Measurements from ENCODE around the gene TOX2. TPM values are rescaled to one million over a fixed set of nuclear protein-coding genes. Genes with fewer than 3 reads are reported as not detected.

Gene TOX2
- total RNA-seq, 1 donor from 2014 or later = 5.0 TPM

DNA sequence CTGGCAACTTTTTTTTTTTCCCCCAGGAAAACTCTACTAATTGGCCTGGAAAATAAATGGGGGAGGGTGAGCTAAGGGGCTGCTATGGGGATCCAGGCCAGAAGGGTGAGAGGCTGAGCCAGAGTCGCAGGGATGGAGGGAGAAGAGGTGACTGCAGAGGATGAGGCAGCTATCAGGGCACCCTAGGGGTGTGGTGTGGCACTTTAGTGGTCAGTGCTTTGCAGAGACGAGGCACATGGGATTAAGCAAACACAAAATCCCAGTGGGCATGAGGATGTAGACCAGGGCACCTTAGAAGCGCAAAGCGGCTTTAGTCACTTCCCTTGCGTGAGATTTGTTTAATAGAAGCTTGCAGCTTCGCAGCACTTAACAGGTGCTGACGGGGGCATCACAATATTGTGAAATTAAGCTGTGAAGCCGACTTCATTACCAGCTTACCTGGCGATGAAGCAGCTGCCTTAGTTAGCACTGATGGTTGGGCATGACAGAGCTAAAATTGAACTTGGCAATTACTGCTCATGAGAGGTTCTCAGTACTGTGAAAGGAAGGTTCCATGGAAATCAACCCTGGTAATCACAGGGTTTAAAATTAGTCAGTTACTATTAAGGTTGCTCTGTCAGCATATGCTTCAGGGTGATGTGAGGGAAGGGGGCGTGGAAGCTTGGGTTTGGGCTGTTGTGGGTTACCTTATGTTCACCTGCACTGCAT, 26.0 kb downstream of the TOX2 start:
- Mint-ChIP-seq H3K4me3 (ENCODE audit: unreplicated experiment) (no peak overlapping the region), H3K27me3 (ENCODE audit: unreplicated experiment) (peaks cover 4% of the 10 kb centered on the region), H3K27ac (ENCODE audit: unreplicated experiment) (no peak overlapping the region), H3K4me1 (ENCODE audit: unreplicated experiment) (peaks cover 15% of the 10 kb centered on the region), H3K36me3 (ENCODE audit: low read depth, unreplicated experiment) (no peaks in the 10 kb centered on the region), H3K9me3 (ENCODE audit: unreplicated experiment) (no peaks in the 10 kb centered on the region)
- TF ChIP-seq, protein P1, sequence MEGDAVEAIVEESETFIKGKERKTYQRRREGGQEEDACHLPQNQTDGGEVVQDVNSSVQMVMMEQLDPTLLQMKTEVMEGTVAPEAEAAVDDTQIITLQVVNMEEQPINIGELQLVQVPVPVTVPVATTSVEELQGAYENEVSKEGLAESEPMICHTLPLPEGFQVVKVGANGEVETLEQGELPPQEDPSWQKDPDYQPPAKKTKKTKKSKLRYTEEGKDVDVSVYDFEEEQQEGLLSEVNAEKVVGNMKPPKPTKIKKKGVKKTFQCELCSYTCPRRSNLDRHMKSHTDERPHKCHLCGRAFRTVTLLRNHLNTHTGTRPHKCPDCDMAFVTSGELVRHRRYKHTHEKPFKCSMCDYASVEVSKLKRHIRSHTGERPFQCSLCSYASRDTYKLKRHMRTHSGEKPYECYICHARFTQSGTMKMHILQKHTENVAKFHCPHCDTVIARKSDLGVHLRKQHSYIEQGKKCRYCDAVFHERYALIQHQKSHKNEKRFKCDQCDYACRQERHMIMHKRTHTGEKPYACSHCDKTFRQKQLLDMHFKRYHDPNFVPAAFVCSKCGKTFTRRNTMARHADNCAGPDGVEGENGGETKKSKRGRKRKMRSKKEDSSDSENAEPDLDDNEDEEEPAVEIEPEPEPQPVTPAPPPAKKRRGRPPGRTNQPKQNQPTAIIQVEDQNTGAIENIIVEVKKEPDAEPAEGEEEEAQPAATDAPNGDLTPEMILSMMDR (IDR thresholded peaks at IDR 0.05; ENCODE audit: unreplicated experiment) = no peak
- no peak for DNase-seq (ENCODE audit: low spot score)

GRCh38 chr20:43941476-43942200, 27.0 kb downstream of the TOX2 start:
- Mint-ChIP-seq H3K36me3 (ENCODE audit: low read depth, unreplicated experiment) (no peaks in the 10 kb centered on the region), H3K4me3 (ENCODE audit: unreplicated experiment) (no peak overlapping the region), H3K27ac (ENCODE audit: unreplicated experiment) (peak overlapping the region; percentile 50), H3K27me3 (ENCODE audit: unreplicated experiment) (peaks cover 4% of the 10 kb centered on the region), H3K9me3 (ENCODE audit: unreplicated experiment) (no peaks in the 10 kb centered on the region), H3K4me1 (ENCODE audit: unreplicated experiment) (peaks cover 15% of the 10 kb centered on the region)
- no peak for DNase-seq (ENCODE audit: low spot score)
- TF ChIP-seq, protein P1 (IDR thresholded peaks at IDR 0.05; ENCODE audit: unreplicated experiment) = no peak

DNA sequence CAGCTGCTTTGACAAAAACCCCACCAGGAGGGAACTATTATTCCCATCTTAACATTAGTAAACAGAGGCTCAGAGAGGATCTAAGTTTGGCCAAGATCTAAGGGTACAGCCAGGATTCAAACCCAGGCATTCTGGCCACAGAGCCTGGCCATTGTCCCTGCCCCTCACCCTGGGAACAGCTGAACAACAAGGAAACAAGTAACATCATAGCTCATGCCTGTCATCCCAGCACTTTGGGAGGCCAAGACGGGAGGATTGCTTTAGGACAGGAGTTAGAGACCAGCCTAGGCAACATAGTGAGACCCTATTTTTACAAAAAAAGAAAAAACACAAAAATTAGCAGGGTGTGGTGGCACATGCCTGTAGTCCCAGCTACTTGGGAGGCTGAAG, 27.5 kb downstream of the TOX2 start:
- H3K4me1 Mint-ChIP-seq (ENCODE audit: unreplicated experiment) = peaks cover 15% of the 10 kb centered on the region
- no peak for DNase-seq (ENCODE audit: low spot score)
- no peak overlapping the region for H3K4me3 Mint-ChIP-seq (ENCODE audit: unreplicated experiment)
- no peaks in the 10 kb centered on the region for H3K9me3 Mint-ChIP-seq (ENCODE audit: unreplicated experiment)
- H3K36me3 Mint-ChIP-seq (ENCODE audit: low read depth, unreplicated experiment) = no peaks in the 10 kb centered on the region
- TF ChIP-seq, protein P1 (IDR thresholded peaks at IDR 0.05; ENCODE audit: unreplicated experiment) = no peak
- H3K27ac Mint-ChIP-seq (ENCODE audit: unreplicated experiment) = no peak overlapping the region
- peaks cover 2% of the 10 kb centered on the region for H3K27me3 Mint-ChIP-seq (ENCODE audit: unreplicated experiment)

DNA sequence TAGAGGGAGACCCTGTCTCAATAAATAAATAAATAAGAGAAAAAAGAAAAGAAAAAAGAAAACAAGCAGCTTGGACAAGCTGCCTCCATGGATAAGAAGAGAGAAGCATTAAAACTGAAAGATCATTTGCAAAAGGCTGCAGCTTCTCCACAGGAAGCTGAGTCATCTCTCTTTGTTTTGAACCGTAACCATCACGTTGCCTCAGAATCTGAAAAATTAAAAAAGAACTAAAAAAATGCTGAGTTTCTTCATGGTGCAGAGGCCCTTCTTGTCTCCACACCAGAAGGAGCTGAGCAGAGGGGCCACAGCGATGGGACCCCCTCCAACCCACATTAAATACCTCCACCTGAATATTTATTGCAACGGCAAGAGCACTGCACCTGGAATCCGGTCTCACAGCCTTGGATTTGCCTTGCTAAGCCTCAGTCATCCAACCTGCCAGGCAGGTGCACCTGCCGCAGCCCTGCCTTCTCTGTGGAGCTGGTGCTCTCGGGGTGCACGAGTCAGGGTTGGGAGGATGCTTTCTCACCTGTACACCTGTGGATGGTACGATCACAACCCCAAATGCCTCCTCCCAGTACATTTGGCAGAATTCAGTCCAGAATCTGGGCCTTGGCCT, 28.1 kb downstream of the TOX2 start:
- Mint-ChIP-seq H3K36me3 (ENCODE audit: low read depth, unreplicated experiment) (no peaks in the 10 kb centered on the region), H3K9me3 (ENCODE audit: unreplicated experiment) (no peaks in the 10 kb centered on the region), H3K27me3 (ENCODE audit: unreplicated experiment) (peaks cover 2% of the 10 kb centered on the region), H3K27ac (ENCODE audit: unreplicated experiment) (no peak overlapping the region), H3K4me3 (ENCODE audit: unreplicated experiment) (no peak overlapping the region), H3K4me1 (ENCODE audit: unreplicated experiment) (peaks cover 15% of the 10 kb centered on the region)
- TF ChIP-seq, protein P1 (IDR thresholded peaks at IDR 0.05; ENCODE audit: unreplicated experiment) = no peak
- no peak for DNase-seq (ENCODE audit: low spot score)

GRCh38 chr20:43943725-43944124, 29.1 kb downstream of the TOX2 start:
- H3K36me3 Mint-ChIP-seq (ENCODE audit: low read depth, unreplicated experiment) = no peaks in the 10 kb centered on the region
- no peak overlapping the region for H3K4me3 Mint-ChIP-seq (ENCODE audit: unreplicated experiment)
- no peaks in the 10 kb centered on the region for H3K9me3 Mint-ChIP-seq (ENCODE audit: unreplicated experiment)
- no peak overlapping the region for H3K27ac Mint-ChIP-seq (ENCODE audit: unreplicated experiment)
- peaks cover 2% of the 10 kb centered on the region for H3K27me3 Mint-ChIP-seq (ENCODE audit: unreplicated experiment)
- peaks cover 15% of the 10 kb centered on the region for H3K4me1 Mint-ChIP-seq (ENCODE audit: unreplicated experiment)
- TF ChIP-seq, protein P1 (IDR thresholded peaks at IDR 0.05; ENCODE audit: unreplicated experiment) = no peak
- DNase-seq (ENCODE audit: low spot score) = no peak

All from endothelial cell (in vitro differentiated cells).